ENCODE measurements around the gene SUMO3. TPM values are rescaled to one million over a fixed set of nuclear protein-coding genes. Genes with fewer than 3 reads are reported as not detected.

The SUMO3 gene
- total RNA-seq, 6 donors from 2014 or later: 46.1 to 97.6 (median 73.2) TPM

- Histone ChIP-seq H3K4me1 (peaks cover 0 to 13% (median 0%) of the 10 kb centered on the region in 4 donors), H3K27me3 (no peaks in the 10 kb centered on the region), H3K27ac (no peak overlapping the region), H3K4me3 (no peak overlapping the region), H3K9me3 (no peaks in the 10 kb centered on the region), H3K36me3 (no peaks in the 10 kb centered on the region)
- DNase-seq (no peak), ATAC-seq (ENCODE audit: low FRiP score in 2 of 2) (no peak)
- 68 to 69% methylated on average over 20 to 21 of the region's 21 CpGs for WGBS, 2 donors
- TF ChIP-seq CTCF (IDR thresholded peaks at IDR 0.05): peak in 3 of 6 experiments; percentile 20 to 38 (median 22)
- TF ChIP-seq POLR2AphosphoS5 (IDR thresholded peaks at IDR 0.05): no peak
Observed at GRCh38 chr21:44761011-44761729, 56.7 kb downstream of the SUMO3 start.

GRCh38 chr21:44760376-44760775, 57.5 kb downstream of the SUMO3 start:
- Histone ChIP-seq H3K9me3 (no peaks in the 10 kb centered on the region), H3K36me3 (no peaks in the 10 kb centered on the region), H3K27ac (no peak overlapping the region), H3K4me1 (peaks cover 0 to 7% (median 0%) of the 10 kb centered on the region in 4 donors), H3K4me3 (no peak overlapping the region), H3K27me3 (no peaks in the 10 kb centered on the region)
- ATAC-seq (ENCODE audit: low FRiP score in 2 of 2): no peak
- no peak for TF ChIP-seq POLR2A (IDR thresholded peaks at IDR 0.05)
- TF ChIP-seq POLR2AphosphoS5 (IDR thresholded peaks at IDR 0.05): no peak
- no peak for TF ChIP-seq EP300 (IDR thresholded peaks at IDR 0.05)
- no peak for TF ChIP-seq CTCF (IDR thresholded peaks at IDR 0.05)
- 86 to 88% methylated on average over 9 of the region's 9 CpGs for WGBS, 2 donors
- DNase-seq: no peak

GRCh38 chr21:44759628-44760285, 58.1 kb downstream of the SUMO3 start:
- 93 to 96% methylated on average over 11 to 19 of the region's 22 CpGs for WGBS, 2 donors
- H3K27ac ChIP-seq: no peak overlapping the region
- DNase-seq (no peak), ATAC-seq (ENCODE audit: low FRiP score in 2 of 2) (no peak)
- H3K4me1 ChIP-seq: peaks cover 0 to 2% (median 0%) of the 10 kb centered on the region in 4 donors
- no peaks in the 10 kb centered on the region for H3K36me3 ChIP-seq
- no peaks in the 10 kb centered on the region for H3K9me3 ChIP-seq
- no peak overlapping the region for H3K4me3 ChIP-seq
- H3K27me3 ChIP-seq: no peaks in the 10 kb centered on the region
- no peak for TF ChIP-seq EP300 (IDR thresholded peaks at IDR 0.05)
- TF ChIP-seq POLR2AphosphoS5 (IDR thresholded peaks at IDR 0.05): no peak
- TF ChIP-seq POLR2A (IDR thresholded peaks at IDR 0.05): no peak
- no peak for TF ChIP-seq CTCF (IDR thresholded peaks at IDR 0.05)

- TF ChIP-seq EP300 (IDR thresholded peaks at IDR 0.05): no peak
- TF ChIP-seq POLR2A (IDR thresholded peaks at IDR 0.05): no peak
- TF ChIP-seq POLR2AphosphoS5 (IDR thresholded peaks at IDR 0.05): no peak
- no peak for TF ChIP-seq CTCF (IDR thresholded peaks at IDR 0.05)
- 43 to 68% methylated on average over 10 to 25 of the region's 26 CpGs for WGBS, 2 donors
Observed at GRCh38 chr21:44758781-44759627, 58.9 kb downstream of the SUMO3 start.

More at GRCh38 chr21:44758781-44759627, 58.9 kb downstream of the SUMO3 start:
- Histone ChIP-seq H3K4me1 (no peaks in the 10 kb centered on the region), H3K36me3 (no peaks in the 10 kb centered on the region), H3K27ac (no peak overlapping the region), H3K27me3 (no peaks in the 10 kb centered on the region), H3K9me3 (no peaks in the 10 kb centered on the region), H3K4me3 (no peak overlapping the region)
- no peak for ATAC-seq (ENCODE audit: low FRiP score in 2 of 2)
- DNase-seq: peak in 1 of 2 donors; percentile 69
